ENCODE data around the gene F2R.
"Not testable (repeated sequence)": the region's sequence is repeated elsewhere in the genome, so short reads cannot be mapped to it uniquely, and the experiment has no call there.

DNA sequence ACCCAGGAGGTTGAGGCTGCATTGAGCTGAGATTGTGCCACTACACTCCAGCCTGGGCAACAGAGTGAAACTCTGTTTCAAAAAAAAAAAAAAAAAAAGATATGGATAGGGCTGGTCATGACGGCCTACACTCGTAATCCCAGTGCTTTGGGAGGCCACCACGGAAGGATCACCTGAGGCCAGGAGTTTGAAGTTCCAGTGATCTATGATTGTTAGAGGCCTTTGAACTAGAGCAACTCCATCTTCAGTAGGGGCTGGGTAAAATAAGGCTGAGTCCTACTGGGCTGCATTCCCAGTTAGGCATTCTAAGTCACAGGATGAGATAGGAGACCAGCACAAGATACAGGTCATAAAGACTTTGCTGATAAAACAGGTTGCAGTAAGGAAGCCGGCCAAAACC lies 64.7 kb downstream of the F2R start:
- TF ChIP-seq CTCF (conservative IDR thresholded peaks at IDR 0.05); ZFX (IDR thresholded peaks at IDR 0.05): not testable (repeated sequence)

Data from C4-2B (cell line).